Measurements from ENCODE around the gene INTS6L.

Gene INTS6L, protein sequence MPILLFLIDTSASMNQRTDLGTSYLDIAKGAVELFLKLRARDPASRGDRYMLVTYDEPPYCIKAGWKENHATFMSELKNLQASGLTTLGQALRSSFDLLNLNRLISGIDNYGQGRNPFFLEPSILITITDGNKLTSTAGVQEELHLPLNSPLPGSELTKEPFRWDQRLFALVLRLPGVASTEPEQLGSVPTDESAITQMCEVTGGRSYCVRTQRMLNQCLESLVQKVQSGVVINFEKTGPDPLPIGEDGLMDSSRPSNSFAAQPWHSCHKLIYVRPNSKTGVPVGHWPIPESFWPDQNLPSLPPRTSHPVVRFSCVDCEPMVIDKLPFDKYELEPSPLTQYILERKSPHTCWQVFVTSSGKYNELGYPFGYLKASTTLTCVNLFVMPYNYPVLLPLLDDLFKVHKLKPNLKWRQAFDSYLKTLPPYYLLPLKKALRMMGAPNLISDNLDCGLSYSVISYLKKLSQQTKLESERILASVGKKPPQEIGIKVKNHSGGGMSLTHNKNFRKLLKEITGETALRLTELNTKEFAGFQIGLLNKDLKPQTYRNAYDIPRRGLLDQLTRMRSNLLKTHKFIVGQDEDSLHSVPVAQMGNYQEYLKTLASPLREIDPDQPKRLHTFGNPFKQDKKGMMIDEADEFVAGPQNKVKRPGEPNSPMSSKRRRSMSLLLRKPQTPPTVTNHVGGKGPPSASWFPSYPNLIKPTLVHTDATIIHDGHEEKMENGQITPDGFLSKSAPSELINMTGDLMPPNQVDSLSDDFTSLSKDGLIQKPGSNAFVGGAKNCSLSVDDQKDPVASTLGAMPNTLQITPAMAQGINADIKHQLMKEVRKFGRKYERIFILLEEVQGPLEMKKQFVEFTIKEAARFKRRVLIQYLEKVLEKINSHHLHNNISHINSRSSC

GRCh38 chrX:135520553-135521404 is at the start of gene INTS6L:
Gene INTS6L (plus strand): TSS chrX:135520660. CDS start chrX:135520993, 333 bp downstream.
- DNase-seq = peak; percentile 83 to 86

DNA sequence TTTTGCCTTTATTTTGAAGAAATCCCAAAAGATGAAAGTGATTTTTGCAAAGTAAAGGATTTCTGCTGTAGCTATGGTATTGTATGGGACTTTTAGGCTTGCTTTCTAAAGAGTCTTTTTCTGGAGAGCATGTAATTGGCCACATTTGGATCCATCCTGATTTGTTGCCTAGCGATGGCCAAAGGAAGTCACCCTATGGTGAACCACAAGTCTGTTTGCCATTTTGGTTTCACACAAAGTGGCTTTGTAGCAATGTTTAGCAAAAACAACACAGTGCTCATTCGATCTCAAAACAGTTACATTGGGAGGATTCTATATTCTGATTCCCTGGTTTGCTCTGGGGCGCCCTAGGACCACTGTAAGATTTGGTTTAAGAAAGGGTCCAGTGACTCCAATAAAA is 44.1 kb upstream of the INTS6L start:
- DNase-seq = no peak

GRCh38 chrX:135477576-135477975 is 42.9 kb upstream of the INTS6L start:
- peak; percentile 22 to 38 for DNase-seq

DNA sequence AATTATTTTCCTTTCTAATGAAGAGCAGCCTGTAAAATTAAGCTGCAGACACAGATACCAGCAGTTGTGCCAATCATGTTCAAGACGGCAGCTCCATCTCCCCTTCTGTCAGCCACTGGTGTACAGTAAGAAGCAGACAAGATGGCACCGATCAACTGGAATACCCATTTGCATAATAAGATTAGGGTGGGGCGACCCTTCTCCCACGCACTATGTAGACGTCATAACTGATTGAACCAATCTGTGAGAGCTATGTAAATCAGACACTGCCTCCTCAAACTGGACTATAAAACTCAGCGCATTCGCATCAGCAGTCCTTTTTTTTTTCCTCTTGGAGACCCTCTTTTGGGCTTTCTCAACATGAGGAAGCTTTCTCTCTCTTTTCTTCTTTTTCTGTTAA is 40.4 kb upstream of the INTS6L start:
- DNase-seq = no peak

- DNase-seq = no peak
Measured at GRCh38 chrX:135481696-135482179, 38.7 kb upstream of the INTS6L start.

GRCh38 chrX:135484641-135485289 is 35.7 kb upstream of the INTS6L start:
- DNase-seq = peak; percentile 18 to 20

- no peak for DNase-seq
Measured at GRCh38 chrX:135489542-135489941, 30.9 kb upstream of the INTS6L start.

DNA sequence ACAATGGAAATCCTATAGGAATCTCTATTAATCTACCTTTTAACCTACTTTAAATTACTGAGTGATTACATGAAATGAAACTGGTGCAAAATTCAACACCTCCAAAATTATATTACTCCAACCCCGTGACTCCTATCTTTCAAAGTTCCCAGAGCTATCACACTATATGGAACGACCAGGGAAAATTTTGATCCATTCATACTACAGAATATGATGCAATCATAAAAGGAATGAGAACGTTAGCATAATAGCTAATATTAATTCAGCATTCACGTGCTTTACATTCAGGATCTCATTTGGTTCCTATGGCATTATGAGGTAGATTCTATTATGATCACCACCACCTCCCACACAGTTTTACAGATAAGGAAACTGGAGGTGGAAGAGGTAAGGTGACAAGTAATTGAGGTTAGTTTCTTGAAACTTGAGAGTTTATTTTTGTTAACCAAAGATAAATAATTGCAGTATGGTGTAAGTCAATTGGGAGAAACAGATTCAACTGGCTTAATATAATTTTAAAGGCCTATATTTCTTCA is 29.4 kb upstream of the INTS6L start:
- no peak for DNase-seq

DNA sequence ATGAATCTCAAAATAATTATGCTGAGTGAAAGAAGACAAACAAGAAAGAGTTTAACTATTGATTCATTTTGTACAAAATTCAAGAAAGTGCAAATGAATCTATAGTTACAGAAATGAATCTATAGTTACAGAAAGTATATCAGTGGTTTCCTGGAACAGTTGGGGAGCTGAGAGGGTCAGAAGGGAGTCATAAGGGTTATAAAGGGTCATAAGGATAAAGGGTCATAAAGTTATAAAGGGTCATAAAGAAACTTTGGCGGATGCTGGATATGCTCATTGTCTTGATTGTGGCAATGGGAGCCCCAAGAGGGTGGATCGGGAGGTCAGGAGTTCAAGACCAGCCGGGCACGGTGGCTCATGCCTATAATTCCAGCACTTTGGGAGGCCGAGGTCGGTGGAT is 26.0 kb upstream of the INTS6L start:
- no peak for DNase-seq

GRCh38 chrX:135497736-135498135 is 22.7 kb upstream of the INTS6L start:
- DNase-seq = no peak

DNA sequence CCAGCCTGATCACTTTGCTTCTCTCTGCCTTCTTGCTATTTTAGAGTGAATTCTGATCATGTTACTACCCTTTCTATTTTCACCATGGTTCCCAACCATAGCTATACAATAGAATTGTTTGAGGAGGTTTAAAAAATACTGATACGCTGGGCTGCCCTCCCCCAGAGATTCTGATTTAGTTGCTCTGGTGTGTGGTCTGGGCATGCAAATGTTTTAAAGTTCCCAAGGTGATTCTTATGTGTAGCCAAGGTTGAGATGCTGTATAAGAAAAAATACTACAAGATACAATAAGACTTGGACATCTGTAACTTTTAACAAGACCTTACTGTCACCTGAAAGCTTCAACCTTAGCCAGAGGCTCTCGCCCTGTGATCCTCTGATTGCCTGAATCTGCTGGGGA is 22.2 kb upstream of the INTS6L start:
- no peak for DNase-seq

- no peak for DNase-seq
Measured at GRCh38 chrX:135505351-135505750, 15.1 kb upstream of the INTS6L start.

DNA sequence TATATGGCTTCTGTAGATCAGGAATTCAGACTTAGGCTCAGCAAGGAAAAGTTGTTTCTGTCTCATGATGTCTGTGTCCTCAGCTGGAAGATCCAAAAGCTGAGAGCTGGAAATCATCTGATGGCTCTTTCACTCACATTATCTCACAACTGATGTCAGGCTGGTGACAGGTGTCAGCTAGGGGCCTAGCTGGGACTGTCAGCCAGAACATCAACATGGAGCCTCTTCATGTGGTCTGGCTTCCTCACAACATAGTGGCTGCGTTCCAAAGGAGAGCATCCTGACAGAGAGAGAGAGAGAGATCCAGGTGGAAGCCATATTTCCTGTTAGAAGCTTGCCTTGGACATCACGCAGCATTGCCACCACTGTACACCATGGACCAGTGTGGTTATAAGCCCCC is 10.6 kb upstream of the INTS6L start:
- no peak for DNase-seq

GRCh38 chrX:135512508-135513129 is 7.8 kb upstream of the INTS6L start:
- DNase-seq = peak; percentile 27 to 41

- peak in 1 of 2 experiments; percentile 2 for DNase-seq
Measured at GRCh38 chrX:135513130-135513515, 7.3 kb upstream of the INTS6L start.

- peak; percentile 21 to 35 for DNase-seq
Measured at GRCh38 chrX:135516376-135516775, 4.1 kb upstream of the INTS6L start.

DNA sequence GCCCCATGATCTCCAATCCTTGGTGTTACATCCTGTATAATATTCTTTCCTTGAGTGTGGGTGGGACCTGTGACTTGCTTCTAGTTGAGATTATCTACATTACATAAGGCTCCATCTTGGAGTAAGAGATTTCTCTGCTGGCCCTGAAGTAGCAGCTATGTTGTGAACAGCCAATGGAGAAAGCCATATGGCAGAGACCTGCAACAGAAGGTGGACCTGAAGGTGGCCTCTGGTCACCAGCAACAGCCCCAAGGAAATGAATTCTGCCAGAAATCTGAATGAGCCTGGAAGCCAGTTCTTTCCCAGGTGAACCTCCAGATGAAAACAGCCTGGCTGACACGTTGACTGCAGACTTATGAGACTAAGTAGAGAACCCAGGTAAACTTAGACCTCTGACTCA is 2.3 kb upstream of the INTS6L start:
- no peak for DNase-seq

- DNase-seq = no peak
Measured at GRCh38 chrX:135520022-135520552, 373 bp upstream of the INTS6L start.

DNA sequence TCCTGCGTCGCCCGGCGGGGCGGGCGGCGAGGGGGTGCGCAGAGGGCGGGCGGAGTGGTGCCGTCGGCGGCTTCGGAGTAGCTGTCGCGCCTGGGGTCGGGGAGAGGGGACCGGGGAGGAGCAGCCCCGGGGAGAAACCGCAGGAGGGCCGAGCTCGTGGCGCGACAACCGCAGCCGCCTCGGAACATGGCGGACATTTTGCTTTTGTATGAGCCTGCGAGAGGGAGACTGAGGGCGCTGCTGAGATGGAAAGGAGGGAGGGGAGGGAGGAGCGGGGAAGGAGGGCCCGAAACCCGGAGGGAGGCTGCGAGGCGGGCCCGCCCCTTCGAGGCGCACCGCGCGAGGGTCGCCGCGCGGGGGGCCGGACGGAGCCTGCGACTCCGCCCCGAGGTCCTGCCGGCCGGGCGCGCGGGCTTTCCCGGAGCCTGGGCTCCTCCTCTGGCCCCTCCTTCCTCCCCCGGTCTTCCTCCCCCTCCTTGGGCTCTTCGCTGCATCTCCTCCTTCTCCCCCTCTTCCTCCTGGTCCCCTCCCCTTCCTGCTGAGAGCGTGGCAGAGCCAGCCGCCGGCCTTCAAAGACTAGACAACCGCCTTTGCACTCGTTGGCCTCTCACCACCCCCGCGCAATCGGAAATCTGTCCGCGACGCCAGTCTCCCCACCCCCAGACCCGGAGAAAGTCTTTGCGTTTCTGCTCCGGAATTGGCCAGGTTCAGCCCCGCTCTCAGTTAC is 1.1 kb downstream of the INTS6L start:
- DNase-seq = peak; percentile 74 to 84

- DNase-seq = peak in 1 of 2 experiments; percentile 46
Measured at GRCh38 chrX:135522132-135522530, 1.7 kb downstream of the INTS6L start.

All from AML-193 (cell line).